Gastrocnemius medialis (tissue), 4 donors: Measurements from ENCODE around the gene BICD2. TPM values are rescaled to one million over a fixed set of nuclear protein-coding genes. Genes with fewer than 3 reads are reported as not detected.
A peak's percentile ranks its signal among the peaks of the same experiment; 100 is the strongest.
"Not testable (repeated sequence)": the region's sequence is repeated elsewhere in the genome, so short reads cannot be mapped to it uniquely, and the experiment has no call there.

Source experiments
- ATAC-seq, 2 donors: fragments of 150-250 bp; one replicate each; pipeline ENCODE4 v1.9.1; 2016
- DNase-seq, 2 donors: peaks; one replicate each; pipeline ENCODE4 v3.0.0-alpha.2; 2019
- H3K27ac ChIP-seq, 4 donors: fragments of 200-600 bp; sonication (generic); 1 replicate in 1 of 4; 2 replicates in 3 of 4; pipeline ENCODE4 v1.5.1; 2016 to 2018; ENCODE audit warnings: mild to moderate bottlenecking in 2 of 4, moderate library complexity in 1 of 4
- H3K27me3 ChIP-seq, 3 donors: fragments of 200-600 bp; sonication (generic) in 2 of 3; 1 replicate in 1 of 3; 2 replicates in 2 of 3; pipeline versions ENCODE4 v1.5.1 to v1.6.0; 2016 to 2019; ENCODE audit warnings: mild to moderate bottlenecking in 1 of 3, moderate library complexity in 1 of 3
- H3K36me3 ChIP-seq, 2 donors: fragments of 200-600 bp; sonication (generic) in 1 of 2; one replicate each; pipeline ENCODE4 v1.5.1; 2017 to 2018
- H3K4me1 ChIP-seq, 2 donors: fragments of 200-600 bp; sonication (generic) in 1 of 2; one replicate each; pipeline ENCODE4 v1.5.1; 2016 to 2017; ENCODE audit warnings: mild to moderate bottlenecking in 2 of 2
- H3K4me3 ChIP-seq, 4 donors: fragments of 200-600 bp; sonication (generic) in 3 of 4; 1 replicate in 1 of 4; 2 replicates in 3 of 4; pipeline ENCODE4 v1.5.1; 2016 to 2019; ENCODE audit warnings: mild to moderate bottlenecking in 2 of 4
- H3K9me3 ChIP-seq, 3 donors: fragments of 200-600 bp; sonication (generic) in 2 of 3; 1 replicate in 1 of 3; 2 replicates in 2 of 3; pipeline ENCODE4 v1.5.1; 2016 to 2019
- POLR2A ChIP-seq, 2 donors: fragments of 450-650 bp; IDR thresholded peaks; one replicate each; pipeline ENCODE4 v1.6.1; 2017; ENCODE audit warnings: antibody characterized with exemption in 2 of 2, mild to moderate bottlenecking in 2 of 2, moderate library complexity in 2 of 2
- in situ Hi-C, 4 donors: fragments of 200-750 bp; cut with MboI; loops; one replicate each; pipeline versions ENCODE4 v1.15.0 to v1.8.0; 2017; ENCODE audit warnings: low sequenced_read_pairs in 4 of 4
- intact Hi-C: fragments of 100-400 bp; cut with DNase I; formaldehyde crosslinking; loops from one replicate; pipeline ENCODE4 v1.15.1; 2023; ENCODE audit warnings: low total_unique reads
- total RNA-seq, 4 donors: library from RNA; depleted of rRNA; stranded (reverse); fragments of >200 nt; gene quantifications; one replicate each; pipeline versions ENCODE4 v1.1.0 to v1.2.3, GENCODE V29; 2016
- TF ChIP-seq, protein P1 (sequence below), 5 experiments: fragments of 450-650 bp in 3 of 5; fragments of 200-600 bp in 2 of 5; sonication (generic) in 2 of 5; IDR thresholded peaks in 4 of 5; conservative IDR thresholded peaks in 1 of 5; 1 replicate in 4 of 5; 2 replicates in 1 of 5; pipeline ENCODE4 v1.5.1; 2016 to 2019; ENCODE audit warnings: antibody characterized with exemption in 5 of 5, mild to moderate bottlenecking in 3 of 5, moderate library complexity in 3 of 5

The BICD2 gene
- total RNA-seq: 10 to 100 TPM; 21.5 to 54.6 (median 38.7) TPM

DNA sequence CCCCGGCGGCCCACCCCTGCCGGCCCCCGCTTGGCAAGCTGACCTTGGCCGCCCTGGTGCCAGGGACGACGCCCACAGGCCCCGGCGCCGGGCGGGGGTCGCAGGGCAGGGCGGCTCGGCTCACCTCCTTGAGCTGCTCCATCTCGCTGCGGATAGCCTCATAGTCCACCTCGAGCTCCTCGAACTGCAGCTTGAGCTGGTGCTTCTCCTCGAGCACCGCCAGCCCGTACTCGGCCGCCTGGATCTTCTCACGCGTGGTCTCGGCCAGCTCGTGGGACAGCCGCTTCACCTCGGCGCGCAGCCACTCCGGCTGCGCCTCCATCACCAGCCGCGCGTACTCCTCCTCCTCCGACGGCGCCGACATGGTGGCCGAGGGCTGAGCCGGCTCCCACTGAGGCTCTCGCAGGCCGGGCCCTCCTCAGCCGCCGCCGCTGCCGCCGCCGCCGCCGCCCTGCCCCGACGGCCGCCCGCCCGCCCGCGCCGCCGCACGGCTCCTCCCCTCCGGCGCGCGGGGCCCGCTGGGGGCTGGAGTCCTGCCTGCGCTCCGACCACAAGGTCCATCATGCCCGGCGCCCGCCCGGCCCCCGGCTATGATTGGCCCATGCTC is at the start of gene BICD2:
Gene BICD2 (minus strand): TSS at position 453 of the 607 bp plus-strand sequence. CDS start 89 bp downstream, at position 364.
- peak within 1 kb of the TSS; percentile 93 to 100 (median 98) for H3K27ac ChIP-seq
- intact Hi-C loops (loop anchor here (10.0 kb wide), 1 partner anchor 470 kb away; the partner anchor contains the start of gene IARS1), in situ Hi-C loops (loop anchor here in 1 of 4 donors (10.0 to 25.0 kb wide), 2 partner anchors 100 to 452 kb away; no protein-coding TSS in a partner anchor)
- DNase-seq: peak in 1 of 2 donors; percentile 26
- H3K36me3 ChIP-seq: no peaks in the 10 kb centered on the region
- no peaks in the 10 kb centered on the region for H3K27me3 ChIP-seq
- ATAC-seq: peak; percentile 5 to 10
- peak within 1 kb of the TSS; percentile 80 to 99 (median 94) for H3K4me3 ChIP-seq
- no peaks in the 10 kb centered on the region for H3K9me3 ChIP-seq
- TF ChIP-seq POLR2A (IDR thresholded peaks at IDR 0.05): no peak
- TF ChIP-seq, protein P1, sequence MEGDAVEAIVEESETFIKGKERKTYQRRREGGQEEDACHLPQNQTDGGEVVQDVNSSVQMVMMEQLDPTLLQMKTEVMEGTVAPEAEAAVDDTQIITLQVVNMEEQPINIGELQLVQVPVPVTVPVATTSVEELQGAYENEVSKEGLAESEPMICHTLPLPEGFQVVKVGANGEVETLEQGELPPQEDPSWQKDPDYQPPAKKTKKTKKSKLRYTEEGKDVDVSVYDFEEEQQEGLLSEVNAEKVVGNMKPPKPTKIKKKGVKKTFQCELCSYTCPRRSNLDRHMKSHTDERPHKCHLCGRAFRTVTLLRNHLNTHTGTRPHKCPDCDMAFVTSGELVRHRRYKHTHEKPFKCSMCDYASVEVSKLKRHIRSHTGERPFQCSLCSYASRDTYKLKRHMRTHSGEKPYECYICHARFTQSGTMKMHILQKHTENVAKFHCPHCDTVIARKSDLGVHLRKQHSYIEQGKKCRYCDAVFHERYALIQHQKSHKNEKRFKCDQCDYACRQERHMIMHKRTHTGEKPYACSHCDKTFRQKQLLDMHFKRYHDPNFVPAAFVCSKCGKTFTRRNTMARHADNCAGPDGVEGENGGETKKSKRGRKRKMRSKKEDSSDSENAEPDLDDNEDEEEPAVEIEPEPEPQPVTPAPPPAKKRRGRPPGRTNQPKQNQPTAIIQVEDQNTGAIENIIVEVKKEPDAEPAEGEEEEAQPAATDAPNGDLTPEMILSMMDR (IDR thresholded peaks at IDR 0.05 in 4 of 5, conservative IDR thresholded peaks at IDR 0.05 in 1 of 5): no peak
- H3K4me1 ChIP-seq: peaks cover 46 to 47% of the 10 kb centered on the region in 2 donors

DNA sequence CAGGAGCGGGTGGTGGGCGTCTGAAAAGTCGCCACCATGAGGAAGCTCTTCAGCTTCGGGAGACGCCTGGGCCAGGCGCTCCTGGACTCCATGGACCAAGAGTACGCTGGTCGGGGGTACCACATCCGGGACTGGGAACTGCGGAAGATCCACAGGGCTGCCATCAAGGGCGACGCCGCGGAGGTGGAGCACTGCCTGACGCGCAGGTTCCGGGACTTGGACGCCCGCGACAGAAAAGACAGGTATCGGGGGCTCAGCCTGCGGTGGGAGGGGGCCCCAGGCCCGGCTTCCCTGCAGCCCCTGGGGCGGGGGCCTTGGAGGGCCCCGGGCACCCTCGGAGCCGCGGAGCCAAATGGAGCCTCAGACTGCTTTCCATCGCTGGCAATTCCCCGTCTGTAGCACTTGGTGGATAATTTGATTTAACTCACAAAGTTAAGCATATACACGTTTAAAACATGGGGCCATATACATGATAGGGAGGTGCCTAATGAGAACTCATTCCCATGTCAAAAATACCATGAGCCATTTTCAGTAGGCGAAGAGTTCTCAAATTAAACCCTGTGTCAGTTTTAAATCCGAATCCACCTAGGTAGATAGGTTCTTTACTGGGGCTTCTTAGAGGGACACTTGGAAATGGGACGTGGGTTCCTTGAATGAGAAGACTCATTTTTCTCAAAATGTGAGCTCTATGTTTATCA is 45.1 kb upstream of the BICD2 start:
- Histone ChIP-seq H3K4me1 (peaks cover 16 to 30% of the 10 kb centered on the region in 2 donors), H3K4me3 (peak overlapping the region in 1 of 4 donors; percentile 30), H3K27me3 (peaks cover 71 to 87% (median 86%) of the 10 kb centered on the region in 3 donors)
- in situ Hi-C loops, H3K9me3 ChIP-seq, ATAC-seq, DNase-seq, H3K36me3 ChIP-seq, intact Hi-C loops, H3K27ac ChIP-seq: not testable (repeated sequence)

DNA sequence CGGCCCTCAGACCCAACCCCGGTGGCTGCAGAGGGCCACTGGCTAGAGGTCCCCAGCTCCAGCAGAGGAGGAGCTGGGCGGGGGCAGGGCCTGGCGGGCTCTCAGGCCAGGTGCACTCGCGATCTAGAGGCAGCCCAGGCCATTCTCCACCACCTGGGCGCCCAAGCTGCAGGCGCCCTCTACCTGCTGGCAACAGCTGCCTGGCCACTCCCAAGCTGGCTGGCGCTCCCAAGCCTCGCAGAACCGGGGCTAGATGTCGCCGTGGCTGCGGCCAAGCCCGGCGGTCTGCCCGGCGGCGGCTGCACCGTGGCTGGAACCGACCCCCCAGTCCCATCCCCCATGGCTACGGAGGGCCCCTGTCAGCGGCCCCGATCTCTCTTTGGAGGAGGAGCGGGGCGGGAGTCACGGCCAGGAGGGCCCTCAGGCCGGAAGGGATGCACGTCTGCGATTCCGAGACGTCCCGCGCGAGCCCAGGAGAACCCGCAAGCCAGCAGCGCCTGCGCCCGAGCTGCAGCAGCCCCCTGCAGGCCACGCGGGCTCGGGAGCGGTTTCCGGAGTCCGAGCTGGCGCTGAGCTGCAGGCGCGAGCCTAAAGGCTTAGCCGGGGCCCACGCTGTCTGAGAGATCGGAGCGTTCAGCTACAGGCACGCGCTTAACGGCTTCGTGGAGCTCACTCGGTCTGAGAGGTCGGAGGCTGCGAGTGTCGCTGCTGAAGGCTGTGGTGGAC is 44.3 kb upstream of the BICD2 start:
- intact Hi-C loops (no loop called here), in situ Hi-C loops (no loop called here)
- H3K4me3 ChIP-seq: peak overlapping the region in 3 of 4 donors; percentile 1 to 45 (median 30)
- peak; percentile 54 to 55 for ATAC-seq
- no peaks in the 10 kb centered on the region for H3K9me3 ChIP-seq
- H3K27me3 ChIP-seq: peaks cover 71 to 94% (median 87%) of the 10 kb centered on the region in 3 donors
- H3K36me3 ChIP-seq: no peaks in the 10 kb centered on the region
- TF ChIP-seq POLR2A (IDR thresholded peaks at IDR 0.05): no peak
- TF ChIP-seq, protein P1 (IDR thresholded peaks at IDR 0.05 in 4 of 5, conservative IDR thresholded peaks at IDR 0.05 in 1 of 5): no peak
- DNase-seq: no peak
- peaks cover 16 to 30% of the 10 kb centered on the region in 2 donors for H3K4me1 ChIP-seq
- no peak overlapping the region for H3K27ac ChIP-seq

DNA sequence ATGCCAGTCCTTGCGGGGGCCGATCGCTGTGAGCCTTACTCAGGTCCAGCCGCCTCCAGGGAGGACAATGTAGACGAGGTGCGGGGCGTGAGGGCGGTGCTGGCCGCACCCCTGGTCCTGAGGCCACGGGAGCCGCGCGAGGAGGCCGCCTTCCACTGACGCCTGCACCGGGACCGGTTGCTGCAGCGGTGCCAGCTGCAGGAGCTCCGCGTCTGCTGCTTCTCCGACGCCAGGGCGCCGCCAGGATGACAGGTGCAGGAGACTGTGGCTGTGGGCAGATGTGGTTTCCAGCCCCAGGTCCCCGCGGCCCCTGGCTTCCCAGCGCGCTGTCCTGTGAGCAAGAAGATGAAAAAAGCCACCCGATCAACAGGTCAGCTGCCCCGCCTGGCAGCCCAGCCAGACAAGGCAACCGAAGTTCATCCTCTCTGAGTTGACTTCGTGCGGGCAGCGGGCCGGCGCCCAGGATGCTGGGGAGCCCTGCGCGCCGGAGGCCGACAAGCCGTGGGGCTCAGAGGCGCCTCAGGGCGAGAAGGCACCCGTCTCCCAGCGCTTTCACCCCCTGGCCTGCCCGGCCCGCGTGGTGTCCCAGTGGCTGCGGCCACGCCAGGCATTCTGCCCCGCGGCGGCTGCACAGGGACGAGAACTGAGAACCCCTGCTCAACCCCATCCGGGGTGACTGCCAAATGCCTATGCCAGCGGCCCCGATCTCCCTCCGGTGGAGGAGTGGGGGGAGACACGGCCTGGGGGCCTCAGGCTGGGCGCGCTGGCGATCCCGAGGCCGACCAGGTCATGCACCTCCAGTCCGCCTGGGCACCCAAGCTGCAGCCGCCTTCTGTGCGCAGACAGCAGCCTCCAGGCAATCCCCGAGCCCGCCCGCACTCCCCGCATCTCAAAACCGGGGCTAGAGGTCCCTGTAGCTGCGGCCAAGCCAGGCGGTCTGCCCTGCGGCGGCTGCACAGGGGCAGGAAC is 43.4 kb upstream of the BICD2 start:
- Histone ChIP-seq H3K36me3 (no peaks in the 10 kb centered on the region), H3K9me3 (no peaks in the 10 kb centered on the region), H3K27ac (no peak overlapping the region), H3K4me3 (peak overlapping the region in 3 of 4 donors; percentile 15 to 45 (median 30)), H3K4me1 (peaks cover 16 to 30% of the 10 kb centered on the region in 2 donors), H3K27me3 (peaks cover 71 to 91% (median 86%) of the 10 kb centered on the region in 3 donors)
- TF ChIP-seq POLR2A (IDR thresholded peaks at IDR 0.05): no peak
- TF ChIP-seq, protein P1 (IDR thresholded peaks at IDR 0.05 in 4 of 5, conservative IDR thresholded peaks at IDR 0.05 in 1 of 5): no peak
- no peak for ATAC-seq
- intact Hi-C loops: no loop called here
- in situ Hi-C loops: no loop called here
- DNase-seq: no peak
